NCI-H128 (cell line): ENCODE data around the gene IQCE.

Experiments used
- DNase-seq: peaks from one replicate; lab custom pipeline; 2025; ENCODE audit not compliant: unreplicated experiment; lab: John Stamatoyannopoulos, UW

IQCE gene

DNA sequence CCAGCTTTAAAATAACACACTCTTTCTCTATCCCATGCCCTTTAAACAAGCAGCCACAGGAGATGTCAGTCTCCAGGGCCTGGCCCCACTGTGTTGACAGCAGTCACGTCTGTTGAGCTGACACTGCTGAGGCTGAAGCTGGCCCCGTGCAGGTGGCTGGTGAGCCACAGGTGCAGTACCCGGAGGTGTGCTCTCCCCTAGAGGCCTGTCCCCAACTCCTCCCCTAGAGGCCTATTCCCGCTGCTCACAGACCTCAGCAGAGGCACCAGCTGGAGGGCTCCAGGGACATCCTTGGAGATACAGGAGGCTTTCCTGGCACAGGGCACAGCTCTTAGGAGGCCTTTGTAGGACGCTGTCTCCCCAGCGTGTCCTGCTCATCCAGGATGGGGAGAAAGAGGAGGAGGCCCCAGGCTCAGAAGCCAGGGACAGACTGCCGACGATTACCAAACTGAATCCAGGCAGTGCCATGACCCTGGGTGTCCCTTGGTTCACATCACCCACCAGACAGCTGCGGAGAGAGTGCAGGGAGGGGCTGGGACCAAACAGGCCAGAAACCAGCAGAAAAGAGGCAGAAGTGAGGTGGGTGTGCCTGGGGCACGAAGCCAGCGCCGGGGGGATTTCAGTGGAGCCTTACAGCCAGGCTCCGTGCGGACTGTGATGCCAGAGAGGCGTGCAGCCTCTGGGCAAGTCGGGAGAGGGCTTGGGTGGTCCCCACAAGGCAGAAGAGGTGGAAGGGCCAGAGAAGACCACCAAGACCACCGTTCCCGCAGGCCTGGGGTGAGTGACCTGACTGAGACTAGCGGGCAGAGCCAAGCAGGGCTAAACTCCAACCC is 54.5 kb downstream of the IQCE start:
- no peak for DNase-seq

DNA sequence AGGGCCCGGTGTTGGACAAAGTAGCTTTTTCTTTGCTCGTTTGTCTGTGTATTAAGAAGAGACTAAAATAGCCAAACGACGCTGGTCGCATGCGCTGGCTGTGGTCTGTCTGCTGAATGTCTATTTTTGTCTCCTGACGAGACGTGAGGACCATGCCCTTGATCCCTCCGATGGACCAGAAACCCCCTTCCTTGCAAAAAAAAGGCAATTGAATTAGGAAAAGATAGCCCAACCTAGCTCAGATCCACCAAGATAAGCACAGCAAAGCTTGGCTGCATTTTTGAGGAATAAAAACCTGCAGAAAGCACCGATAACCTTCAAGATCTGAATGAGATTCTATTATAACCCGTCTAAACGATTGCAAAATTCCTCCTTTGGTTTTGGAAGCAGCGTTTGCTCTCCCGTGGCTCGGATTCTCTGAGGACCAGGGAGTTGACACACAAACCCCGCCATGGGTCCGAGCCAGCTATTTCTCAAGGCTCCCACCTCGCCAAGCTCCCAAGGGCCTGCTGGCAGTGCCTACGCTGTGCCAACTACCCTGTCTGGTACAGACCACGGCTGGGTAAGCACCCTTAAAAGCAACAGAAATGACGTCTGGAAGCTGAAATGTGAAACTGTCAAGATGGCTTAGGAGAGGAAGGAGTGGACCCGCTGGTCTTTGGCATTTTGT is 55.3 kb downstream of the IQCE start:
- DNase-seq = no peak

DNA sequence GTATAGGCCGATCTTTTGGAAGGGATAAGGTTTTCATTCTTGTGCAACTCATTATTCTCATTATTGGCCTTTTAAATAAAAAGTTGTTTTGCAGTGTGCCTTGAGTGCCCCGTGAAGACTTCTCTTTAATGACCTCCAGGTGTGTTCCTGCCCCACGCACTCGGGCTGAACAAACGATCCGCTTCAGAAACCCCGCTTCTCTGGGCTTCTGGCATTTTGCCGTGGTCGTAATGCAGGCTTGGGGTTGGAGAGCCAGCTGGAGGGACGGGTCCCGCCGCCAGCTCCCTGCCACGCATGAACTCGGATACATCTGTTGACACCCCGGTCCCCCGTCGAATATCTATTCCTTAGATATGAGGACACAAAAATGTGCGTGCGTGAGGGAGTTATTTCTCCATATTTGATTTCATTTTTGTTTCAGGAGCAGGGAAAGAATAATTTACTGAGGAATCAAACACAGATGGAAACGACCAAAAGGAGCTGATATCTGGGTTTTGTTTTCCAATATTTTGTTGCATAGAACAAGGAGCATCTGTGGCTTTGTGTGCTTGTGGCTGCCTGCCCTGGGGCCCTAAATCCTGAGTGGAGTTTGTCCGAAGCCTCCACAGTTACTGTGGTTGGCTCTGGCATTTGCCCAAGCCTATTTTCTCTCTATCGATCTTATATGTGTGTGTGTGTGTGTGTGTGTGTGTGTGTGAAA is 56.0 kb downstream of the IQCE start:
- DNase-seq = no peak

DNA sequence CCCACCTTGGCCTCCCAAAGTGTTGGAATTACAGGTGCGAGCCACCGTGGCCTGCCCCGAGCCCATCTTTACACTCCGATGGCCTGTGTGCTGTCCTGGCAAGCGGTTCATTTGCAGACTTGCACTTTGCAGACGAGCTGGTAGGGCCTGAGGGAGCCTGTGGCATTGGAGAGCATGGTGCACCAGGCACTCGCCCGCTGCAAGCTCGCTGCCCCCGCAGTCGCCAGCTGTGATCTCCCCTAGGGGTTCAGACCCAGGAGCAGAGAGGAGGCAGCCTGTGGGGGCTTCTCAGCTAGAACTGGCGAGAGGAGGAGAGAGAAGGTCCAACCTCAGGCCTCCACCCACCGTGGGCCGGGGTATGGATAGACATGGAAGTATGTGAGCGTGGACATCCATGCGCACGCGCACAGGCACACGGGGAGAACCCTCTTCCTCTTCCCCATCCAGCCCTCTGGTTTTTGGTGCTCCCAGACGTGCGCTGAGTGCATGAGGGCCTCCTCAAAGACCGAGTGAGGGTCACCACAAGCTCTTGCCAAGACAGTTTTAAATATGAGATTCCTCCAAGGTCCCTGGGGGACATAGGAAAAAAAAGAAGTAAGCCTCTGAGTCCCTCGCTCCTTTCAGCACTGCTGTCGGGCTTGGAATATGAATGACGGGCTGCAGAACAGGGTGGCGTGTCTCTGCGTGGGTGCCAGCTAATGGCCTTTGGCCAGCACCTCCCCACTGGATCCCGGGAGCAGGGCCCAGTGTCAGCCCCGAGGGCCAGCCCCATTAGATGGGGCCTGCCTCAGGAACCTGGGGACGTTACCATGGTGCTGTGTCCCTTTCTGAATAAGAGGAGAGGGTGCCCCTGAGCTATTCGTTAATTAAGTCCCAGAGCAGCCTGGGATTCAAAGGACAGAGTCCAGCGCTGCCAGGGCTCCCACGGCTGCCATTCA is 57.9 kb downstream of the IQCE start:
- DNase-seq = no peak

DNA sequence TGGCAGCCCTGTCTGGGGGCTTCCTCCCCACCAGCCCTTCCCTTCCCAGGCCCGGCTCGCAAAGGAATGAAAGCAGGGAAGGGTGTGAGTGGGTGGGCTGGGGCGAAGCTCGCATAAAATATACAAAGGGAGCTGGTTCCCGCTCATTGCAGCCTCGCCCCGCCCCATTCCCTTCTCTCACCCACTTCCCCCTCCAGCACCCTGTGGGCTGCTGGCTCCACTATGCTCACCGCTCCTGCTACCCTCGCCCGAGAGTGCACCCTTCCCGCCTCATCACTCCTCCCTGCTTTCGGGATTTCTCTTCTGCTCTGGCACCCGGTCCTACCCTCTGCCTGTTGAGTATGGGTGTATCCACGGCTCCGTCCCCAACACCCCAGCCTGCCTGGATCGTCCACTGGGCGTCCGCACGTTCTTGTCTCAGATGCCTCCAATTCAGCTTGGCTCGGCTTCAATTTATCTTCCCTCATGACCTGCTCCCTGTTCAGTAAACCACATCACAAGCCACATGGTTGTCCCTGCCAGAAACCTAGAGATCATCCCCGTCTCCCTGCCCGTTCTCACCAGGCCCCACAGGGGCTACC is 58.6 kb downstream of the IQCE start:
- DNase-seq = no peak

DNA sequence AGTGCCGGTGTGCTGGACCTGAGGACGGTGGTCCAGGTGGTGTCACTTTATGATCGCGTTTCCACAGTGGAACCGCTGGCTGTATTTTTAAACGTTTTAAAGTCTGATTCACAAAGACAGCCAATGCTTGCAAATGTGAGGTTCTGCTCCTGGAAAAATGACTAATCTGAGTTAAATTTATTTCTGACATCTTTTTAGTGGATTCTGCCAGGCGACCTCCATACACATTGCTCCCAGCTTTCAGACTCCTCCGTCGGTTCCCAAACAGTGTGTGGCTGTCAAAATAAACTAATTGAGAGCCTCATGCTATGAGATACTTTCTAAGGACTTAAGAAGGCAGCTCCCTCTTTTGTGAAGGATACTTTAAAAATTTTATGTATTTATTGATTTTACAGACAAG is 60.3 kb downstream of the IQCE start:
- no peak for DNase-seq

DNA sequence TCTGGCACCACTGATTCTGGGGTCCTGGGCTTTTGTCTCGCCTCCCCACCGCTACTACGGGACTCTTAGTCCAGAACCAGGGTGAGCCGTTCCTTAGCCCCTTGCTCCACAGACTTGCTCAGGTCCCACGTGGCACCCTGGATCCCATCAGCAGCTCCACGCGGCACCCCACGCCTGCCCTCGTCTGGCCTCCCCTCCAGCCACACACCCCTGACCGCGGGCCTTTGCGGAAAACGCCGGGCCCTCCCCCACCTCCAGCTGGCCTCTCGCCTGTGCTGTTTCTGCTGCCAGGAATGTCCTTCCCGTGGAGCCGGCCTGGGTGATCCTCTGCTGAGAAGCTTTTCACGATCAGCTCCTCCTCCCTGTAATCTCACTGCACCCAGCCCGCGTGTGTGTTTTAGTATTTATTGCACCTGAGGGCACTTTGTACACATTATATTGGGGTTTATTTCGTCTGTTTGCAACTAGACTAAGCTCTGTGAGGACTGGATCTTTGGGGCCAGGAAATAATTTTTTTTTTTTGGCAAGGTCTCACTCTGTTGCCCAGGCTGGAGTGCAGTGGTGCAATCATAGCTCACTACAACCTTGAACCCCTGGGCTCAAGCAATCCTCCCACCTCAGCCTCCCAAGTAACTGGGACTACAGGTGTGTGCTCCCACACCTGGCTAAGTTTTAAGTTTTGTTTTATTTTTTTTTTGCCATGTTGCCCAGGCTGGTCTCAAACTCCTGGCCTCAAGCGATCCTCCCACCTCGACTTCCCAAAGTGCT is 62.5 kb downstream of the IQCE start:
- DNase-seq = no peak

DNA sequence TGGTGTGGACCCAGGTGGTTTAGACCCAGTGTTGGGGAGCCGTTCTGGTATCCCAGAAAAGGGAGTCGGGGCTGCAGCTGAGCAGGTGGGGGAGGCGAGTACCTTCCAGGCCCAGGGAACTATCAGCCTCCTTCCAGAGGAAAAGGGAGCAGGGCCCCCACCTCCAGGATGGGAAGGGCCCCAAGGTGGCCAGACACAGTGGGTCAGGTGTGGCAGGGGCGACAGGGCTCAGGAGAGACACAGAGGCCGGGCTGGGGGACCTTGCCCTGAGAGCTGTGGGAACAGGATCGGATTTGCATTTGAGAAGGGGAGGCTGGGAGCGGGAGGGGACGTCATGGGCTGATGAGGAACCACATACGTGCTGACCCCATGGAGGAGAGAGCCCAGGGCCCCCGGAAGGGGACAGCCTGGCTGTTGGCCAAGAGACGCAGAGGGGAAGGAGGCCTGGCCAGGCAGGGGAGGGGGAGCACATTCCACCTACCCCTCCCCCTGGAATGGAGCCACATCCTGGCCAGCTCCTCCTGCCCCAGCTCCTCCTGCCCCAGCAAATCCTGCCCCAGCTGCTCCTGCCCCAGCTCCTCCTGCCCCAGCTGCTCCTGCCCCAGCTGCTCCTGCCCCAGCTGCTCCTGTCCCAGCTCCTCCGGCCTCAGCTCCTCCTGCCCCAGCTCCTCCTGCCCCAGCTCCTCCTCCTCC is 63.3 kb downstream of the IQCE start:
- no peak for DNase-seq

DNA sequence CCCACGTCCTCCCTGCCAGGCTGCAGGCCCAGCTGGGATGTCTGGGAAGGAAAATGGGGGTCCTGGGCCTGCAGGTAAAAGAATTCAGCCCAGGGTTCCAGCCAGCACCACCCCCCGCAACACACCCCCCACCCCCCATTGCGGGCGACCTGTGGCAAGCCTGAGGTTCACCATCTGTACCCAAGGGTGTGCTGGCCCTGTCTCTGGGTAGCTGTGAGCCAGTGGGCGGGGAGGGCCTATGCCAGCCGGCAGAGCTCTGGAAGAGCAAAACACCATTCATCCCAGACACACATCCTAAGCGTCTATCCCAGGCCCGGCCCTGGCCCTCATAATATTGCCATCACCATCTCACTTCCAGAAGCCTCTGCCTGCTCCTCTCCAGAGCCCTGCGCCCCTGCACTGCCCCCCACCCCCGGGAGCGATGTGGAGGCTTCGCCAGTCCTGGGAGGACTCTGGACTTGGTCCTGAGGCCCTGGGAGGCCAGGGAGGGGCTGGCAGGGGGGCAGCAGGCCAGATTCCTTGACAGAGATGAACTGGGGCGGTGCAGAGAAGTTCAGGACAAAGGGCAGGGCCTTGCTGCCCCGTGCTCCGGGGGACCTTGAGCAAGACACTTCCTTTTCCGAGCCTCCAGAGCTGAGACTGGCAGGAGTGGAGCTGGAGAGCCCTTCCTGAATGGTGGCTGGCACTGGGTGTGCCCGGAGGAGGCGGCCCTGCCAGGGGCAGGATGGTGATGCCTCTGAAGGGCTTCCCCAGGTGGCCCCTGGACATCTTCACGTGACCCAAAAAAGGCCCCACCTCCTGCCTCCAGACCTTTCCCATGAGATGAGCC is 64.3 kb downstream of the IQCE start:
- DNase-seq = no peak

DNA sequence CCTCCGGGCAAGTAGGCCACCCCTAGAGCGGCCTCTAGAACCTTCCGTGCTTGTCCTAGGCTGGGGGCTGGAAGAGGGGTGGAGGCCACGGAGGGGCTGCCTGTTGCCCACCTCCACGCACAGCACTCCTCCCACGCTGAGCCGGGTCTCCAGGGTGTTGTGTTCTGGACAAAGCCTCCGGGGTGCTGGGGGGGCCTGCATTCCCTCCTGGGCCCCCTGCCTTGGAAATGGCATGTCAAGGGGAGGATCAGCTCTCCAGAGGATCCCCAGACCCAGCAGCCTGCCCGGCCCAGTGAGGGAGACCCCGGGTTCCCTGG is 64.9 kb downstream of the IQCE start:
- no peak for DNase-seq

DNA sequence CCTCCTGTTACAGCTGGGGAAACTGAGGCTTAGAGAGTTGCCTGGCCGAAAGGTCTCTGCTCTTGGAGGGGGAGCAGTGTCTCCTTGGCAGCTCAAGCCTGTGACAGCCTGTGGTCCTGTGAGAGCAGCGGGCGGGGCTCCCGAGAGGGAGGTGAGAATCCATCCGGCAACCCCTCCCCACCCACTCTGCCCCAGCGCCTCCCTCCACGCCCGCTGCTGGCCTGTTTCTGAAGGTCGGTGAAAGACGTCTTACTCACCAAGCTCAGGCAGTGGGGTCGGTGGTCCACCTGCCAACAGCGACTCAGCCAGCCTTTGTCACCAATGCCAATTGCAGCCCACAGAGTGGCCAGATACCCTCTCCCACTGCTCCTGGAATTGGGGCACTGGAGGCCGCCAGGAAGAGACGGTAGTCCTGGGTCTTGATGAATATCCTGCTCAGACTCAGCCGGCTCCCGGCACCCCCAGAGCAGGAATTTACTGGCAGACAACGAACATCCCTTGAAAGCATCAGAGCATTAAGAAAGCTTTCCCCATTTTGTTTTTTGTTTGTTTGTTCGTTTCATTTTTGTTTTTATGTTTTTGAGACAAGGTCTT is 65.6 kb downstream of the IQCE start:
- no peak for DNase-seq

DNA sequence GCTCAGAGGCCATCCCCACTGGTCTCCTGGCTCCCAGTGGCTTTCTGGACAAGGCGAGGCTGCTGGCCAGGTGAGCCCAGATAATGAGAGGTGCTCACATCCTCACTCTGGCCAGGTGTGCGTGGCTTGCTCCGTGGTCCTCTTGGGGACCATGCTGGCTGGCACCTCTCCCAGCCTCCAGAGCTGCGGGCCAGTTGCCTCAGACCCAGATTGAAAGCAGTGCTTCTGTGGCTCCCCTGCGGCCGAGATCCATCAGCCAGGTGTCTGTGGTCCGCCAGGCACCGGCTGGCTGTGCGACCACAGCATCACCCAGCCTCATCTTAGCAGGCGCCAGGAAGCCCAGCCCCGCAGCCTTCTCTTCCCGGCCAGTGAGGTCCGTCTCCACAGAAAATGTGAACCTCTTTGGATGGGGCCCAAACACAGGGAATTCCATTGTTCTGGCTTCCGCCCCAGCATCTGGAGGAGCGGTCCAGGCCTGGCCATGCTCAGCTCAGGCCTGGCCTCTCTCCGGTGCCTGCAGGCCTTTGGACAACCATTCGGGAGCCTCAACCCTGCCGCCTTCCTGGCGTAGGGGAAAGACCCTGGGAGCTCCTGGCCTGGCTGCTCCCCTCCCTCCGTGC is 67.8 kb downstream of the IQCE start:
- no peak for DNase-seq

DNA sequence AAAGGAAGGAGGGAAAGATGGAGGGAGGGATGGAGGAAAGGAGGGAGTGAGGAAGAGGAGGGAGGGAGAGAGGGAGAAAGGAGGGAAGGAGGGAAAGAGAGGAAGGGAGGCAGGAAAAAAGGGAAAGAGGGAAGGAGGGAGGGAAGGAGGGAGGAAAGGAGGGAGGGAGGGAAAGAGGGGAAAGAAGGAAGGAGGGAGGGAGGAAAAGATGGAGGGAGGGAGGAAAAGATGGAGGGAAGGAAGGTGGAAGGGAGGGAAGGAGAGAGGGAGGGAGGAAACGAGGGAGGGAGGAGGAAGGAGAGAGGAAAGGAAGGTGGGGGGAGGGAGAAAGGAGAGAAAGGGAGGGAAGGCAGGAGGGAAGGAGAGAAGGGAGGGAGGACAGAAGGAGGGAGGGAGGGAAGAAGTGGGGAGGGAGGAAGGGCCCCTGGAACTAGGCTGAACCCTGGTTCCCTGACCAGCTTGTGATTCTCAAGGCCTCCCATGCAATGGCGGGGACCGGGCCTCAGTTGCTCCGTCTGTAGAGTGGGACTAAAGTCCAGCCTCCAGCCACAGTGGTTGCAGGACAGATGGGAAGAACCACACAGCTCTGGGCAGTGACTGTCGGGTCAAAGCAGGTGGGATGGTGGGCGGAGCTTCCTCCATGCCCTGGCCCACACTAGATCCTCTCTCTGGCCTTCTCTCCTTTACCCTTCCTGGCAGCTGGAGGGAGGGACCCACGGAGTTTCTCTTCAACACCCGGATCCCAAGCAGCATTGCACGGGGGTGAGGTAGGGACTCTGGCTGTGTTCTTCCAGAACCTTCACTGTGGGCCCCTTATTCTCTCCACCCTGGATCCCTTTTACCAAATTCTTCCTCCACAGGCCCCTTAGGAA is 68.7 kb downstream of the IQCE start:
- DNase-seq = no peak

DNA sequence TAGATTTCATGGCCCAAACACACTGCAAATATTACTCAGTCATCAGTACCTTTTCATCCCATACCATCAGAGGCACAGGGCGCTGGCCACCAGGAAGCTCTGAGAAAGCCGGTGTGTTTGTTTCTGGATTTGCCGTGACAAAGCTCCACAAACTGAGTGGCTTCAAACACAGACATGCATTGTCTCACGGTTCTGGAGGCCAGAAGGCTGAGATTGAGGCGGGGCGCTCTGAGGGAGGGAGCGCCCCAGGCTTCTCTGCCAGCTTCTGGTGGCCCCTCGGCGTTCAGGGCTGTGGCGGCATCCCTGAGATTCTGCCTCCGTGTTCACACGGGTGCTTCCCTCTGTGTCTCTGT is 69.3 kb downstream of the IQCE start:
- DNase-seq = no peak

DNA sequence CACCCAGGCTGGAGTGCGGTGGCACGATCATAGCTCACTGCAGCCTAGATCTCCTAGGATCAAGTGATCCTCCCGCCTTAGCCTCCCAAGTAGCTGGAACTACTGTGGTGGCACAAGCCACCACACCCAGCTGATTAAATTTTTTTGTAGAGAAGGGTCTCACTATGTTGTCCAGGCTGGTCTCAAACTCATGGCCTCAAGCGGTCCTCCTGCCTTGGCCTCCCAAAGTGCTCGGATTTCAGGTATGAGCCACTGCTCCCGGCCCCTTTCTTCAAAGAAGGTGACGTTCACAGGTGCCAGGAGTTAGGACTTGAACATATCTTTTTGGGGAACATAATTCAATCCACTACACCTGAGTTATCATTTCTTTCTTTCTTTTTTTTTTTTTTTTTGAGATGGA is 70.1 kb downstream of the IQCE start:
- no peak for DNase-seq

DNA sequence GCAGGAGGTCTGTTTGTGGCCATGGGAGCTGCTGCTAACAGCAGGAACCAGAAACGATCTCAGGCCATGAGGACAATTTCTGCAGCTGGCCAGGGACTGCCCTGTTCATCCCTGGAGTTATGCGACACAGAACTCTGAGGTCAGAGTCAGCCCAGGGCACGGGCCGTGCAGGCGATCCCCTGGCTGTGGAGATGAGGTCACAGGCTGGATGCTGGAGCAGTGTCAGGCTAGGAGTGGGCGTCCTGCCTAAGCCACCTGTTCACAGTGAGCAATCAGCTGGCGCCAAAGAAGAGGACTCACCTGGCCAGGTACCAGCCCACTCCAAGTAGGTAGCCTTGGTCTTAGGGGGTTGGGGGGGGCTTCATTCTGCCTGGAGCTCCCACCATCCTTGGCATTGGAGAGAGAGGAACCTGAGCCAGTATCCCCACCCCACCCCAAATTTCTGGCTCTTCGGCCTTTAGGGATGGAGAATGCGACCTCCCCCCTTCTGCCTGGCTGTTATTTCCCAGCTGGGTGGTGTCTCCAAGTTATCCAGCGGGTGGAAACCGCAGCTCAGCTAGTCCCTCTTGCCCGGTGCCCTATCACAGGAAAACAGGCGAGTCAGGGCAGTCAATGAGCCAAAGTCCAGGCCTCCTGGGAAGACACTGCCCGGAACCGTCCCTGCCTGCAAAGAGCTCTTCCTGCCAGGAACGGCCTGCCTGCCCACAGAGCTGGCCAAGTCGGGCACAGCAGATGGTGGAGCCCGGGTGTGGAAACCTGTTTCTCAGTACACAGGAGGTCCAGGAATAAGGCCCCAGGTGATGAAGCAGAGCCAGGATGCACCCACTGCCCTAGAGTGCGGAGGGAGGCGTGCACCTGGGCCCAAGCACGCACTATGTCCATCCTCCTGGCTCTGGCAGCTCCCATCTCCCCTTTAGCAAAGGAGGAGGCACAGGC is 71.2 kb downstream of the IQCE start:
- DNase-seq = no peak
